Activated naive CD8-positive, alpha-beta T cell treated with anti-CD3 and anti-CD28 coated beads, Interleukin-2, amount 50 U/mL, for 24 hours (primary cell): ENCODE data around the gene MLN.

Source experiments
- ATAC-seq: fragments of 150-1000 bp; cut with Tn5 transposase; one replicate; pipeline ENCODE4 v1.10.0; 2021
- DNase-seq: peaks from one replicate; pipeline ENCODE4 v3.0.0; 2021
- H3K27ac Mint-ChIP-seq: one replicate; pipeline ENCODE4 v1.8.0; 2021; ENCODE audit warnings: mild to moderate bottlenecking, mixed read lengths
- H3K27me3 Mint-ChIP-seq: one replicate; pipeline ENCODE4 v1.8.0; 2021; ENCODE audit warnings: mixed read lengths
- H3K36me3 Mint-ChIP-seq: one replicate; pipeline ENCODE4 v1.8.0; 2021; ENCODE audit warnings: low read depth, mixed read lengths
- H3K4me1 Mint-ChIP-seq: one replicate; pipeline ENCODE4 v1.8.0; 2021; ENCODE audit warnings: mixed read lengths
- H3K4me3 Mint-ChIP-seq: one replicate; pipeline ENCODE4 v1.8.0; 2021; ENCODE audit warnings: mild to moderate bottlenecking, moderate library complexity, mixed read lengths
- H3K9me3 Mint-ChIP-seq: one replicate; pipeline ENCODE4 v1.8.0; 2021; ENCODE audit warnings: mixed read lengths

Gene MLN

GRCh38 chr6:33827546-33828451 lies 24.0 kb upstream of the MLN start:
- H3K36me3 Mint-ChIP-seq, result no peaks in the 10 kb centered on the region
- H3K4me1 Mint-ChIP-seq, result no peaks in the 10 kb centered on the region
- no peak for ATAC-seq
- no peak overlapping the region for H3K27ac Mint-ChIP-seq
- H3K9me3 Mint-ChIP-seq, result no peaks in the 10 kb centered on the region
- DNase-seq, result no peak
- H3K4me3 Mint-ChIP-seq, result no peak overlapping the region
- H3K27me3 Mint-ChIP-seq, result peaks cover 5% of the 10 kb centered on the region

- Mint-ChIP-seq H3K4me3 (no peak overlapping the region), H3K27me3 (peaks cover 5% of the 10 kb centered on the region), H3K9me3 (no peaks in the 10 kb centered on the region), H3K36me3 (no peaks in the 10 kb centered on the region), H3K27ac (no peak overlapping the region), H3K4me1 (no peaks in the 10 kb centered on the region)
- no peak for DNase-seq
- no peak for ATAC-seq
Observed at GRCh38 chr6:33826537-33826936, 22.7 kb upstream of the MLN start.

DNA sequence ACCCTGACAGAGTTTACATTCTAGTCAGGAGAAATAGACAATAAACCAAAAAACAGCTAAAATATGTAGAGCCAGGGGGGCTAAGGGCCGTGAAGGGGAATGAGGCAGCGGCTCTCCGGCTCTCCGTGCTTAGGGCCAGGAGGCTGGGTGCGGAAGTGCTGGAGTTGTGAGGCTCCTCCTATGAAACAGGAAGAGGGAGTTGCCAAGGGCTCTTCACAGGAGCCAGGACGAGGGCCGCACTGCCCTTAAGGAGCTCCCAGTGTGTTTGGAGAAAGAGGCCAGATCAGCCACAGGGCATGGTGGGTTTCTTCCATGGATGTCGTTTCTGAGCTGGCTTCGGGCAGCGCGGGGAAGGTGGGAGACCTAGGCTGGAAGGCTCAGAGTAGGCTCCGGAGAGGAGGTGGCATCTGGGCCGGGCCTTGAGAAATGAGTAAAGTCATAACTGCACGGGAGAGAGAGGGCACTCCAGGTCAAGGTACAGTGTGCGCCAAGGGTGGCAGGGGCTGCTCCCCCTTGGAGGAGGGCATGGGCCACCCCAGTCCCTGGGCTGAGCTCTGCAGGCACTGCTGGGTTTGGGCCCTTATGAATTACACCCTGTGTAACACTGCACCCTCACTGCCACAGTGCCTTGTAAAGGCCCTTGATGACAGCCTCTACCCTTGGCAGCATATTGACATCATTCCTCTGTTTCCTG lies 20.8 kb upstream of the MLN start:
- no peak overlapping the region for H3K27ac Mint-ChIP-seq
- no peak for DNase-seq
- H3K36me3 Mint-ChIP-seq, result no peaks in the 10 kb centered on the region
- H3K4me3 Mint-ChIP-seq, result no peak overlapping the region
- no peaks in the 10 kb centered on the region for H3K9me3 Mint-ChIP-seq
- ATAC-seq, result no peak
- no peaks in the 10 kb centered on the region for H3K27me3 Mint-ChIP-seq
- H3K4me1 Mint-ChIP-seq, result no peaks in the 10 kb centered on the region

- Mint-ChIP-seq H3K4me3 (no peak overlapping the region), H3K27me3 (no peaks in the 10 kb centered on the region)
Observed at GRCh38 chr6:33823806-33824205, 20.0 kb upstream of the MLN start.

GRCh38 chr6:33822575-33823395 lies 19.0 kb upstream of the MLN start:
- H3K4me1 Mint-ChIP-seq, result no peaks in the 10 kb centered on the region
- ATAC-seq, result no peak

More at GRCh38 chr6:33823806-33824205, 20.0 kb upstream of the MLN start:
- Mint-ChIP-seq H3K4me1 (no peaks in the 10 kb centered on the region), H3K9me3 (no peaks in the 10 kb centered on the region), H3K36me3 (no peaks in the 10 kb centered on the region), H3K27ac (no peak overlapping the region)
- ATAC-seq, result no peak
- DNase-seq, result no peak

DNA sequence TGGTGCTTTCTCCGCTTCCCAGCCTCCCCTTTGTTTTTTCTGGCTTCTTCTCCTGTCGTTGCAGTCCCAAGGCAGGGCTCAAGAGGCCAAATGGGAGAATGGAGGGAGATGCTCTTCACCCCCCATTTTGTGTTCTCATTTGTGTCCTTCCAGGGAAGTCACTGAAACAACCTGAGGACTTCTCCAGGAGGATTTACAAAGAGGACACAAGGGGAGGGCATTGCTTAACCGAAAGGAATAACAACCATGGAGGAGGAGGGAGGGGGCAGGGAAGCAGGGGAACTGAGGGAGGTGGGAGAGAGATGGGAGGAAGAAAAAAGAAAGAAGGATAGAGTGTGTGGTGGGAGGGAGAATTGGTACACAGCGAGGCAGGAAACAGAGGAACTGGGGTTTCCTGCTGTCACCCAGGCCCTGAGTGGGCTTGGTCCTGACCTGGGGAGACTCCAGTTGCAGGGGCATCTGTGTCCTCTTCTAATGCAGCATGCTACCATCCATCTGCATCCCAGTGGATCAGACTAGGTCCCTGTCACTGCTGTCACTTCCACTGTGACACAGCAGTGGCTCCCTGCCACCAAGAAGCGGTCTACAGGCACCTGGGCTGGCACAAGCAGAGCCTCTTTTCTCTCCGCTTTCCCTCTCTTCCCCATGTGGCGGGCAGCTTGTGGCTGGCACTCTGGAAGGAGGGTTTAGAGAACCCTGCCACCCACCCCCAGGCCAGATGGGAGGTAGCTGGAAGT lies 17.1 kb upstream of the MLN start:
- Mint-ChIP-seq H3K27me3 (no peaks in the 10 kb centered on the region), H3K9me3 (no peaks in the 10 kb centered on the region), H3K36me3 (no peaks in the 10 kb centered on the region), H3K27ac (no peak overlapping the region), H3K4me3 (no peak overlapping the region), H3K4me1 (no peaks in the 10 kb centered on the region)
- ATAC-seq, result no peak
- no peak for DNase-seq

More at GRCh38 chr6:33822575-33823395, 19.0 kb upstream of the MLN start:
- H3K4me3 Mint-ChIP-seq, result no peak overlapping the region
- no peaks in the 10 kb centered on the region for H3K36me3 Mint-ChIP-seq
- H3K27ac Mint-ChIP-seq, result no peak overlapping the region
- H3K9me3 Mint-ChIP-seq, result no peaks in the 10 kb centered on the region
- H3K27me3 Mint-ChIP-seq, result no peaks in the 10 kb centered on the region
- no peak for DNase-seq

DNA sequence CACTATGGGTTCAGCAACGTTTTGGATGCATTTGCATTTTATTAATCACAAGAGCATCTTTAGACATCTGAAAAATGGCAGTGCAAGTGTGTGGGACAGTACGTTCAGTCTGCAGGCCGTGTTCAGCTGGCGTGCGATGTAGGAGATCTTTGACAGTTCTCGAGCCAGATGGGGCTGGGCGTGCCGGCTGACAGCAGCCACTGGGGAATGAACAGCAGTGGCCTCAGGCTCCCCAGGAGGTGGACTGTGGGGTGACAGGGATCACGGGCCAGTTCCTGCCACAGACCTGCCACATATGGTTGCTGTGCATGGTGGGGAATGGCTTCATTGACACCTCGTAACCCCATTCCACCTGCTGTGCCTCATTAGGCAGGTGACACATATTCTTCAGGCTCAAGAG lies 16.4 kb upstream of the MLN start:
- H3K4me3 Mint-ChIP-seq, result no peak overlapping the region
- no peak overlapping the region for H3K27ac Mint-ChIP-seq
- no peaks in the 10 kb centered on the region for H3K4me1 Mint-ChIP-seq
- no peaks in the 10 kb centered on the region for H3K36me3 Mint-ChIP-seq
- no peak for ATAC-seq
- no peak for DNase-seq
- H3K9me3 Mint-ChIP-seq, result no peaks in the 10 kb centered on the region
- H3K27me3 Mint-ChIP-seq, result peaks cover 3% of the 10 kb centered on the region

GRCh38 chr6:33819021-33819420 lies 15.2 kb upstream of the MLN start:
- H3K27me3 Mint-ChIP-seq, result peaks cover 8% of the 10 kb centered on the region
- DNase-seq (no peak), ATAC-seq (no peak)
- H3K4me3 Mint-ChIP-seq, result no peak overlapping the region
- H3K9me3 Mint-ChIP-seq, result no peaks in the 10 kb centered on the region
- no peaks in the 10 kb centered on the region for H3K4me1 Mint-ChIP-seq
- no peak overlapping the region for H3K27ac Mint-ChIP-seq
- H3K36me3 Mint-ChIP-seq, result no peaks in the 10 kb centered on the region

- H3K27me3 Mint-ChIP-seq, result peaks cover 14% of the 10 kb centered on the region
- ATAC-seq (no peak), DNase-seq (no peak)
- no peaks in the 10 kb centered on the region for H3K4me1 Mint-ChIP-seq
- H3K27ac Mint-ChIP-seq, result no peak overlapping the region
- H3K4me3 Mint-ChIP-seq, result no peak overlapping the region
- no peaks in the 10 kb centered on the region for H3K9me3 Mint-ChIP-seq
- no peaks in the 10 kb centered on the region for H3K36me3 Mint-ChIP-seq
Observed at GRCh38 chr6:33818293-33818692, 14.5 kb upstream of the MLN start.

- Mint-ChIP-seq H3K4me3 (no peak overlapping the region), H3K9me3 (no peaks in the 10 kb centered on the region), H3K4me1 (no peaks in the 10 kb centered on the region), H3K27me3 (peaks cover 17% of the 10 kb centered on the region), H3K27ac (no peak overlapping the region), H3K36me3 (no peaks in the 10 kb centered on the region)
- no peak for DNase-seq
- ATAC-seq, result no peak
Observed at GRCh38 chr6:33817489-33817888, 13.7 kb upstream of the MLN start.

- DNase-seq (no peak), ATAC-seq (no peak)
- Mint-ChIP-seq H3K27ac (no peak overlapping the region), H3K4me3 (no peak overlapping the region), H3K4me1 (no peaks in the 10 kb centered on the region), H3K9me3 (no peaks in the 10 kb centered on the region), H3K36me3 (no peaks in the 10 kb centered on the region), H3K27me3 (peaks cover 23% of the 10 kb centered on the region)
Observed at GRCh38 chr6:33816911-33817310, 13.1 kb upstream of the MLN start.

DNA sequence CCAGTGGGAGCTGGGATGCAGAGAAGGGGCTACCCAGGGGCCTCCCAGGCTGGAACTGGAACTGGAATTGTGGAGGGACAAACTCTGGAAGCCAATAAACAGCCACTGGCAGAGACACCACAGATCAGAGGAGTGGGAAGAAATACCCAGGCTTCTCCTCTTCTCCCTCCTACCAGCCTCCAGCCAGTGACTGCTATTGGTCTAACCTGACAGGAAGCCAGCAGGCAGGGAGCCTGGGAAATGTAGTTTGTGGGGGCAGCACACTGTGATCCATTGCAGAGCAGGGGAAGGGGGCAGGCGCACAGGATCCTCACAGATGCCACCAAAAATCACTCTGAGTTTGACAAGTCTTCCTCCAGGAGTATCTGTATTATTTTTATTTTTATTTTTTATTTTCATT lies 12.1 kb upstream of the MLN start:
- Mint-ChIP-seq H3K4me1 (no peaks in the 10 kb centered on the region), H3K36me3 (no peaks in the 10 kb centered on the region), H3K9me3 (no peaks in the 10 kb centered on the region), H3K4me3 (no peak overlapping the region), H3K27me3 (peaks cover 32% of the 10 kb centered on the region), H3K27ac (no peak overlapping the region)
- DNase-seq (no peak), ATAC-seq (peak; percentile 67)

GRCh38 chr6:33813990-33814985 lies 10.5 kb upstream of the MLN start:
- no peak overlapping the region for H3K27ac Mint-ChIP-seq
- peaks cover 40% of the 10 kb centered on the region for H3K27me3 Mint-ChIP-seq
- no peaks in the 10 kb centered on the region for H3K4me1 Mint-ChIP-seq
- H3K9me3 Mint-ChIP-seq, result no peaks in the 10 kb centered on the region
- no peaks in the 10 kb centered on the region for H3K36me3 Mint-ChIP-seq
- DNase-seq (no peak), ATAC-seq (no peak)
- H3K4me3 Mint-ChIP-seq, result no peak overlapping the region
